Gastrocnemius medialis (tissue), 4 donors: ENCODE measurements around the gene ZNF599.

Experiments used
- CTCF ChIP-seq, 5 experiments: fragments of 450-650 bp in 3 of 5; fragments of 200-600 bp in 2 of 5; sonication (generic) in 2 of 5; IDR thresholded peaks in 4 of 5; conservative IDR thresholded peaks in 1 of 5; 1 replicate in 4 of 5; 2 replicates in 1 of 5; pipeline ENCODE4 v1.5.1; 2016 to 2019; ENCODE audit warnings: antibody characterized with exemption in 5 of 5, mild to moderate bottlenecking in 3 of 5, moderate library complexity in 3 of 5
- POLR2A ChIP-seq, 2 donors: fragments of 450-650 bp; IDR thresholded peaks; one replicate each; pipeline ENCODE4 v1.6.1; 2017; ENCODE audit warnings: antibody characterized with exemption in 2 of 2, mild to moderate bottlenecking in 2 of 2, moderate library complexity in 2 of 2

- TF ChIP-seq POLR2A (IDR thresholded peaks at IDR 0.05) (no peak), CTCF (IDR thresholded peaks at IDR 0.05 in 4 of 5, conservative IDR thresholded peaks at IDR 0.05 in 1 of 5) (no peak)
These were observed 5.3 kb upstream of the ZNF599 start for GRCh38 chr19:34778342-34778741.
